ENCODE data around the gene GGA1. TPM values are rescaled to one million over a fixed set of nuclear protein-coding genes. Genes with fewer than 3 reads are reported as not detected.

The GGA1 gene
- total RNA-seq, 1 donor from 2014 or later = 47.3 TPM

GRCh38 chr22:37627545-37627944 is 18.9 kb downstream of the GGA1 start:
- no peak for DNase-seq (ENCODE audit: low spot score)

GRCh38 chr22:37628830-37629229 is 20.2 kb downstream of the GGA1 start:
- no peak for DNase-seq (ENCODE audit: low spot score)

- no peak for DNase-seq (ENCODE audit: low spot score)
These were observed 21.3 kb downstream of the GGA1 start for GRCh38 chr22:37629928-37630327.

- no peak for DNase-seq (ENCODE audit: low spot score)
These were observed 22.3 kb downstream of the GGA1 start for GRCh38 chr22:37630839-37631435.

- DNase-seq (ENCODE audit: low spot score) = no peak
These were observed 23.0 kb downstream of the GGA1 start for GRCh38 chr22:37631448-37632173.

- DNase-seq (ENCODE audit: low spot score) = no peak
These were observed 23.8 kb downstream of the GGA1 start for GRCh38 chr22:37632174-37633088.

- no peak for DNase-seq (ENCODE audit: low spot score)
These were observed 24.5 kb downstream of the GGA1 start for GRCh38 chr22:37633089-37633624.

GRCh38 chr22:37633625-37634416 is 25.2 kb downstream of the GGA1 start:
- peak; percentile 93 for DNase-seq (ENCODE audit: low spot score)

GRCh38 chr22:37634417-37634924 is 25.8 kb downstream of the GGA1 start:
- DNase-seq (ENCODE audit: low spot score) = no peak

GRCh38 chr22:37635157-37635556 is 26.5 kb downstream of the GGA1 start:
- DNase-seq (ENCODE audit: low spot score) = no peak

- no peak for DNase-seq (ENCODE audit: low spot score)
These were observed 27.7 kb downstream of the GGA1 start for GRCh38 chr22:37636186-37636948.

GRCh38 chr22:37636949-37637273 is 28.3 kb downstream of the GGA1 start:
- DNase-seq (ENCODE audit: low spot score) = no peak

GRCh38 chr22:37638391-37639069 is 29.9 kb downstream of the GGA1 start:
- DNase-seq (ENCODE audit: low spot score) = no peak

- no peak for DNase-seq (ENCODE audit: low spot score)
These were observed 30.6 kb downstream of the GGA1 start, which contains the start of gene SH3BP1 for GRCh38 chr22:37639070-37639760. TSS of gene SH3BP1 (plus strand) at chr22:37639669. CDS start at chr22:37639788, 119 bp downstream.

GRCh38 chr22:37639771-37640590 is 31.3 kb downstream of the GGA1 start:
- DNase-seq (ENCODE audit: low spot score) = no peak

- DNase-seq (ENCODE audit: low spot score) = no peak
These were observed 32.2 kb downstream of the GGA1 start for GRCh38 chr22:37640591-37641560.

GRCh38 chr22:37641561-37641949 is 32.9 kb downstream of the GGA1 start:
- DNase-seq (ENCODE audit: low spot score) = no peak

Data from mesenteric fat pad (tissue), 1 donor.